NOMO-1 treated with DMSO at 0.1 percent for 48 hours (cell line): Measurements from ENCODE around the gene TBKBP1.

Experiments
- DNase-seq: peaks from one replicate; lab custom pipeline; 2025; ENCODE audit not compliant: unreplicated experiment; lab: John Stamatoyannopoulos, UW

TBKBP1 gene

GRCh38 chr17:47697906-47698711 is 4.1 kb downstream of the TBKBP1 start:
- no peak for DNase-seq

- peak; percentile 51 for DNase-seq
Observed at GRCh38 chr17:47698749-47699535, 5.0 kb downstream of the TBKBP1 start.

- no peak for DNase-seq
Observed at GRCh38 chr17:47699536-47699840, 5.5 kb downstream of the TBKBP1 start.

DNA sequence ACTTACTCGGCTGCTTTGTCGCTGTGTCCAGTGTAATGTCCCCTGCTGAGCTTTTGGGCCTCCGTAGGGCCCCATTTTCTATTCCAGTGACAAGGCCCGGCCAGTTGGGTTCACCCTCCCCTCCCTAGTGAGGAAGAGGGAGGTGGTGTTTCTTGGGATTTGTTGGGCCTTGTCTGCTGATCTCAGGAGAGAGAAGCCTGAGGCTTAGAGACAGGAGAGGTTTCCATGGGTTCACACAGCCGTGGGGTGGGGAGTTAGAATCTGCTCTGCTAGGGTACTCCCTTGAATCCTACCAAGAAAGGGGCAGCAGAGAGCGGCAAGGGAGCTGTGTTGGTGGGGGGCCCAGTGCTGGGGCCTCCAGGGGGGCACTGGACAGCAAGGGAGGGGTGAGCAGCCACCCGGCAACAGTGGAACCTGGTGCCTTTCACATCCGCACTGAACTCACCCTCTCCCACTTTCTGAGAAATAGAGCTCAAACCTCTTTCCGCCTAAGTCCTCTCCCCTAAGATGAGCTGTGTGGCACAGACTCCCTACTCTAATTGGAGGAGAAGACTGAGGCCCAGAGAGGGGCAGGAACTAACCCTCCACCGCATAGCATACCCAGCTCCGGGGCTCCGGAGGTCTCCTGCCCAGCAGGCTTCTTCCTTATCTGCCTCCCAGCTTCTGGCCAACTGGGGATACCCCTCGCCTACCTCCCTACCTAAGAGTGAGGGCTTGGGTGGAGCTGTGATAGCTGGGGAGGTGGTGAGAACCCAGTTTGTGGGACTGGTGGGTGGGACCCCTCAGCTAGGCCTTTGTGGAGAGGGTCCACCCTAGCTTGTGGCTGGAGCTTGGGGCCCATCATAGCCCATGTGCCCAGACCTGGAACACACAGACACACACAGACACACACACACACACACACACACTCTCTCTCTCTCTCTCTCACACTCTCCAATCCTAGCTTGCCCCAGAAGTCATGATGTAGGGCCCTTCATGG is 6.8 kb downstream of the TBKBP1 start:
- no peak for DNase-seq

GRCh38 chr17:47701608-47702007 is 7.6 kb downstream of the TBKBP1 start:
- DNase-seq: no peak

DNA sequence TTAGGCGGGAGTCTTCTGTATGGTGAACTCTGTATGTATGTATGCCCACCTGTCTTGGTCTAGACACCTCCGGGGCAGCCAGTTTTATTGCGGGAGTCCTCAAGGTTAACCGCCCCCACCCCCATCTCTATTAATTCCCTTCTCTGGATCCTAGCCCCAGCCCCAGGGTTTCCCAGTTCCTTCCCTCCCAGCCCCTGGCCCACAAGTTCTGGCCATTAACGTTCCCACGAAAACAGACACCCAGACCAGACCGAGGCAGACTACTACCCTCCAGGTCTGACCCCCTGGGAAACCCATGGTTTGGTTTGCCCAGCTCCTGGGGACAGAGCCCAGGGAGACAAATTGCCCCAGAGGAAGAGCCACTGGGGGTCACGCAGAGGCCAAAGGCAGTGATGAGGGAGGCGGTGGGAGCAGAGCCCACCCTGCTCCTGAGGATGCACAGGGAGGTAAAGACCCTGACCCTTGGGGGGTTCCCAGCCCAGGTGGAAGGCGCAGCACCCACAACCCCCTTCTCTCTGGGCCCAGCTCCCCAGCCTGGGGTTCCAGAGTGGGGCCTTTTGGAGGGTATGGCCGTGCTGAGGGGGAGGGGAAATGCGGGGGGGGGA is 8.5 kb downstream of the TBKBP1 start:
- DNase-seq: no peak

- no peak for DNase-seq
Observed at GRCh38 chr17:47703191-47703591, 9.2 kb downstream of the TBKBP1 start.

DNA sequence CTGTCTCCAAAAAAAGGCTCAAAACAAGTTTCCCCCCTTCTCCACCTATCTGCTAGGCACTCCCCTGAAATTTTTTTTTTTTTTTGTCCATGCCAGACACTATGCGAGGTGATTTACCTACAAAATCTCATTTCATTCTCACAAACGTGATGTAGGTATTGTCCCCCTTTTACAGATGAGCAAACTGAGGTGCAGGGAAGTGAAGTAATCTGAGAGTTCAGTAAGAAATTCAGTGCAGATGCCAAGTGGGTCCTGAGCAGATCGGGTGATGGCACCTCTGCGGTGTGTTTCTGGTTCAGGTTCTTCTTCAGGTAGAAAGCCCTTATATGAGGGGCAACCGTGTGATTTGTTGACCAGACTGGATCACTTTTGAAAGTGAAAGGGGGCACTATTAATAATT is 9.7 kb downstream of the TBKBP1 start:
- no peak for DNase-seq

DNA sequence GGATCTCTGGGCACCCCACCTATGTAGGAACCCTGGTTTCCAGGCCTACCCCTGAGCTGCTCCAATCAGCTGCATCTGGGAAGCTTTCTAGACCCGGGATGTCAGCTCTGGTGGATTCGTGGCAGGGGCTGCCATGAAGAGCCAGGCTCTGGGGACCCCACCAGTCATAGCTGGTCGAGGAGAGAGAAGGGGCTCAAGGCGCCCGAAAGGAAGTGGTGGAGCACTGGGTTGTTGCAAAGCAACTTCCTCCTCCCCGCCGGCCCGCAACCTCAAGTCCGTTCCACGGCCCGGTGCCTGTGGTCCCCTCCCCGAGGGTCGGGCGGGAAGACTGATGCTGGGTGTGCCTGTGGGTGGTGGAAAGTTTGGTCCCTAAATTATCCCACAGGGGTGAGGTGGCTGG is 10.2 kb downstream of the TBKBP1 start:
- peak; percentile 36 for DNase-seq

DNA sequence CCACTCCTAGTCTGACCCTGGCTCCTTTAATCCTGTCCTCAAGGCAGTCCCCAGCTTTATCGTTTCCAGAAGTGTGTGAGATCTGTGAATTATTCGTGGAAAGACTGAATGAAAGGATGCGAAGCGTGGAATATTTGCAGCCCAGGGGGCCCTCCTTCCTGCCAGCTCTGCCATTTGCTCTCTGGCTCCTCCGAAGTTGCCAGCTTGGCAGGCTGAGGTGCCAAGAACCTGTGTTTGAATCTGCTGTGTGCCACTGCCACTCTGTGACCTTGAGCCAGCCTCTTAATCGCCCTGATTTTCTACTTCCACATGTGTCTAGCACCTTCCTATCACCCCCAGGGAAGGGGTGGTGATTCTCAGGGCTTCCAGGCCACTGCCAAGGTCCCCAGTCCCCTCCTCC is 10.8 kb downstream of the TBKBP1 start:
- no peak for DNase-seq

GRCh38 chr17:47705536-47706530 is 11.9 kb downstream of the TBKBP1 start:
- no peak for DNase-seq

DNA sequence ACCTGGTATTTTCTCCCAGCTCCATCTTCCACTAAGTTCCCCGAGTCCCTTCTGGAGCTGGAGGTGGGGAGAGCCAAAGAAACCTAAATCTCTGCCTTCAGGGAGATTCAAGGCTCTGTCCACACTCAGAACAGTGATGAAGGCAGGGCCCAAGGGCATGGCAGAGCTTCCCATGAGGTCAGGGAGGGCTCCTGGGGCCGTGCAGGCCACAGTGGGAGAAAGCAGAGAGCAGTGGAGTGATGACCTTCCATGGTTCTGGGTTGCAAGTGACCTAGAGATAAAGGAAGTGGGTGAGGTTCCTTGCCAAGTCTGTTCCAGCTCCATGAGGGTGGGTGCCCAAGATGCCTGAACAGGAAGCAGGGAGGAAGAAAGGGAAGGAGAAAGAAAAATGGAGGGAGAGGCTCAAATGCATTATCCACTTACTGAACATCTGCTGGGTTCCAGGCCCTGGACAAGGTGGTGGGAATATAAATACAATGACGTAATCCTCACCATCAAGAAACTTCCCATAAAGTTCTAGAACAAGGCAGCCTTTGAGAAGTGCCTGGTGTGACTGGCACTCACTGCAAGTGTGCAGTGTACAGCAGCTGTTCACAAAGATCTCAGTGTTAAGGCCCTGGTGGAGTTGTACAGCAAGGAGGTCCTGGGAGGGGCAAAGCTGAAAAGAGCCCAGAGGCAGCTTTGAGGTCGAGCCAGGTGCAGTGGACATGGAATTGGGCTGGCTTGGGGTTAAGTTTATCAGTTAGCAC is 13.3 kb downstream of the TBKBP1 start:
- DNase-seq: no peak

GRCh38 chr17:47707884-47708283 is 13.9 kb downstream of the TBKBP1 start:
- DNase-seq: no peak

- DNase-seq: no peak
Observed at GRCh38 chr17:47708312-47708863, 14.4 kb downstream of the TBKBP1 start.

DNA sequence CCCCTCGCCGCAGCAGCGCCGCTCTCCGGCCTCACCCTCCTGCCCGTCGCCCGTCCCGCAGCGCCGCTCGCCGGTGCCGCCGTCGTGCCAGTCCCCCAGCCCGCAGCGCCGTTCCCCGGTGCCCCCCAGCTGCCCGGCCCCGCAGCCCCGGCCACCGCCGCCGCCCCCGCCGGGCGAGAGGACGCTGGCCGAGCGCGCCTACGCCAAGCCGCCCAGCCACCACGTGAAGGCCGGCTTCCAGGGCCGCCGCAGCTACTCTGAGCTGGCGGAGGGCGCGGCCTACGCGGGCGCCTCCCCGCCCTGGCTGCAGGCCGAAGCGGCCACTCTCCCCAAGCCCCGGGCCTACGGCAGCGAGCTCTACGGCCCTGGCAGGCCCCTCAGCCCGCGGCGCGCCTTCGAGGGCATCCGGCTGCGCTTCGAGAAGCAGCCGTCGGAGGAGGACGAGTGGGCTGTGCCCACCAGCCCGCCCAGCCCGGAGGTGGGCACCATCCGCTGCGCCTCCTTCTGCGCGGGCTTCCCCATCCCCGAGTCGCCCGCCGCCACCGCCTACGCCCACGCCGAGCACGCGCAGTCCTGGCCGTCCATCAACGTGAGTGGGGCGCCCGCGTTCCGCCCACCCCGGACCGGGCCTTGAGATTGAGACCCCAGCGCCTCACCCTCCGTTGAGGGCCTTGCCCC is 15.0 kb downstream of the TBKBP1 start:
- DNase-seq: no peak

DNA sequence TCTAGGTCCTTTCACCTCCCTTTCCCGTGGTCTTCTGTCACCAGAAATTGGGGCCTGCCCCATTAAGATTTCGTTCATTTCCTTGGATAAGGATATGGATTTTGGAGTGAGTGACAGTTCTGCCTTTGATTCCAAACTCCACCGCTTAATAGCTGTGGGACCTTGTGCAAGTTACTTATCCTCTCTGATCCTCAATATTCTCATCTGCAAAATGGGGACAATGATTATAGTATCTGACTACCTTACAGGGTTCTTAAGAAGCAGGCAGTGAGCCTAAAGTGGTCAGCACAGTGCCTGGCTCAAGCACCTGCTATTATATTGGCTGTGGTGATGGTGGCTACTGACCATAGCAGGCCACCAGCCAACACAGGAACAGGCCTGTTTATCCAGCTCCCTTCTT is 15.6 kb downstream of the TBKBP1 start:
- no peak for DNase-seq

DNA sequence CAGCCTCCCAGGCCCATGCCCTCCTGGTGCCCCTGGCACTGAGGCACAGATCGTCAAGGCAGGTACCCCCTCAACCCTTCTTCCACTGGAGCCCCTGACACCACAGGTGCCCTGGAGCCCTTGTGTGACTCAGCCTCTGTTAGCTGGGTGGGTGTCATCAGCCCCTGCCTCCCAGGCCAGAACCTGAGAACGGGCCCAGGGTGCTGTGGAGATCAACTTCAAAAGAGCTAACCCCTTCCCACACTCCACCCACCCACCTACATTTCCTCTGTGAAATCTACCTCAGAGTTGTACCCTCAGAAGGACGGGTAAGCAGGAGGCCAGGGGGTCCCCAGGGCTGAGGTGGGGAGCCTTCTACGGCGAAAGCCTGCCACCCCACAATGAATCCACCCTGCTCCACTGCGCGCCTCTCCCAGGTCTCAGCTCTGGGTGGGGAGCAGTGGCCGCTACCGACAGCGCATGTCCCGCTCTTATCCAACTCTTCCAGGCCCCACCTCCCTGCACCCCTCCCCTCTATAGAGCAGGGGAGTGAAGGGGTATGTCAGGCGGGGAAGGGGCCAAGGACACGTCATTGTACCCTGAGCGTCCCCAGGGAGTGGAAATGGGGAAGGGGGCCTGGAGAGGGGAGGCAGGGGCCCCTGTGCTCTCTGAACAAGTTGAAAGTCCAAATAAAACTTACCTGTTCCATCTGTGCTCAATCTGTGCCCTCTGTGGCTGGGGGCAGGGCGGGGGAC is 17.6 kb downstream of the TBKBP1 start:
- no peak for DNase-seq
